Measurements from ENCODE around the gene COL15A1.
A peak's percentile ranks its signal among the peaks of the same experiment; 100 is the strongest.

Gene COL15A1

GRCh38 chr9:98949565-98949964 is 5.9 kb downstream of the COL15A1 start:
- no peak for DNase-seq (ENCODE audit: low read depth)

GRCh38 chr9:98950262-98950661 is 6.6 kb downstream of the COL15A1 start:
- DNase-seq (ENCODE audit: low read depth) = no peak

GRCh38 chr9:98951967-98952366 is 8.3 kb downstream of the COL15A1 start:
- DNase-seq (ENCODE audit: low read depth) = no peak

GRCh38 chr9:98953581-98954243 is 10.0 kb downstream of the COL15A1 start:
- DNase-seq (ENCODE audit: low read depth) = no peak

GRCh38 chr9:98954244-98954610 is 10.5 kb downstream of the COL15A1 start:
- no peak for DNase-seq (ENCODE audit: low read depth)

GRCh38 chr9:98955259-98955658 is 11.6 kb downstream of the COL15A1 start:
- no peak for DNase-seq (ENCODE audit: low read depth)

- no peak for DNase-seq (ENCODE audit: low read depth)
Observed at GRCh38 chr9:98957826-98958225, 14.1 kb downstream of the COL15A1 start.

GRCh38 chr9:98958271-98958984 is 14.7 kb downstream of the COL15A1 start:
- peak; percentile 14 for DNase-seq (ENCODE audit: low read depth)

- DNase-seq (ENCODE audit: low read depth) = no peak
Observed at GRCh38 chr9:98960409-98960808, 16.7 kb downstream of the COL15A1 start.

- DNase-seq (ENCODE audit: low read depth) = no peak
Observed at GRCh38 chr9:98961513-98962180, 17.9 kb downstream of the COL15A1 start.

GRCh38 chr9:98962181-98962560 is 18.5 kb downstream of the COL15A1 start:
- no peak for DNase-seq (ENCODE audit: low read depth)

- no peak for DNase-seq (ENCODE audit: low read depth)
Observed at GRCh38 chr9:98962861-98963260, 19.2 kb downstream of the COL15A1 start.

GRCh38 chr9:98964201-98964600 is 20.5 kb downstream of the COL15A1 start:
- no peak for DNase-seq (ENCODE audit: low read depth)

GRCh38 chr9:98964911-98965336 is 21.2 kb downstream of the COL15A1 start:
- no peak for DNase-seq (ENCODE audit: low read depth)

GRCh38 chr9:98966676-98967075 is 23.0 kb downstream of the COL15A1 start:
- DNase-seq (ENCODE audit: low read depth) = no peak

GRCh38 chr9:98967257-98967656 is 23.6 kb downstream of the COL15A1 start:
- DNase-seq (ENCODE audit: low read depth) = no peak

GRCh38 chr9:98967680-98968079 is 24.0 kb downstream of the COL15A1 start:
- DNase-seq (ENCODE audit: low read depth) = no peak

- no peak for DNase-seq (ENCODE audit: low read depth)
Observed at GRCh38 chr9:98968601-98969337, 25.1 kb downstream of the COL15A1 start.

- no peak for DNase-seq (ENCODE audit: low read depth)
Observed at GRCh38 chr9:98970532-98971041, 26.9 kb downstream of the COL15A1 start.

- peak; percentile 34 for DNase-seq (ENCODE audit: low read depth)
Observed at GRCh38 chr9:98971168-98971914, 27.6 kb downstream of the COL15A1 start.

GRCh38 chr9:98971915-98972223 is 28.2 kb downstream of the COL15A1 start:
- no peak for DNase-seq (ENCODE audit: low read depth)

- no peak for DNase-seq (ENCODE audit: low read depth)
Observed at GRCh38 chr9:98972716-98973115, 29.0 kb downstream of the COL15A1 start.
